Limb (tissue), 2 donors: ENCODE results near the gene SLC49A3.

ENCODE experiments used
- DNase-seq, 2 donors: peaks; one replicate each; pipeline ENCODE4 v3.0.0-alpha.2; 2016; ENCODE audit errors: extremely low spot score in 2 of 2

Gene SLC49A3

DNA sequence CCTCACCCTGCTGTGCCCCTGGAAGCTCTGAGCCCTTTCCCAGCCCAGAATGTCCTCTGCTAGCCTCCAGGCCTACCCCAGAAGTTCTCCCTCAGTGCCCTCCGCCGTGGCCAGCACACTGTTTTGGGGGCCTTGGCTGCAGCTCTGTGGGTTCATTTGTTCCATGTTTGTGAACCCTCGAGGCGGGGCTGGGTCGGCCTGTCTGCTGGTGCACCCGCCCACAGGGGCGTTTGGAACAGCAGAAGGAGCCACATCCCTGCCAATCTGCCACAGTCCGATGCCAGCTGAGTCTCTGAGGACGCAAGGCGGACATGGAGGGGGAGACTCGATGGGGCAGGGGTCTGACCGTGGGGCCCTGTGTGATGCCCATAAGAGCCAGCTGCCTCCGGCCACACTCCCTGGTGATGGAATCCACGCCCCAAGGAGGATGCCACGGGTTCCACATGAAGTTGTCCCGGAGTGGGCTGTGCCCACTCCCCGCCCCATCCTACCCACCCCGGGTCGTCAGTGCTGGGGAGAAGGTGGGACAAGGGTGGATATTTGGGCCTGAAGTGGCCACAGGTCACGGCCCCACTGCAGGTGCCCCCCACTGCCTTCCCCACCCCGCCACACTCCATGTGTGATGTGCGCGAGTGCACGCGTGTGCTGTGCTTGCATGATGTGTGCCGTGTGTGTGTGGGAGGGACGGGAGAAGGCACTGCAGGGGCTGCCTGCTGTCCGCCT, 22.0 kb downstream of the SLC49A3 start:
- DNase-seq = no peak

DNA sequence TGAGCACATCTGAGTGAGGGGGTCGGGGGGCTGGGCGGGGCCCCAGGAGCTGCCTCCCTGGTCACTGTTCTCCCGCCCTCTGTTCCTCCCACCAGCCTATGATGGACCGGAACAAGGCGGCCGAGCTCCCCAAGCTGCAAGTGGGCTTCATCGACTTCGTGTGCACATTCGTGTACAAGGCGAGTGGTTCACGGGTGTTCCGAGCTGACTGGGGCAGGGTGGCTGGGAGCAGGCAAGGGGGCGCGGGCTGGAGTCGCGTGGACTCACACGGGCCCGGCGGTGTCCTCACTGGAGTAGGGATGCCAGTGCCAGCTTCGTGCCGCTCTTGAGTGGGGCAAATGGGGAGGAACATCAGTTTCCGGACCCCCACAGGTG, 22.5 kb downstream of the SLC49A3 start:
- DNase-seq = no peak

DNA sequence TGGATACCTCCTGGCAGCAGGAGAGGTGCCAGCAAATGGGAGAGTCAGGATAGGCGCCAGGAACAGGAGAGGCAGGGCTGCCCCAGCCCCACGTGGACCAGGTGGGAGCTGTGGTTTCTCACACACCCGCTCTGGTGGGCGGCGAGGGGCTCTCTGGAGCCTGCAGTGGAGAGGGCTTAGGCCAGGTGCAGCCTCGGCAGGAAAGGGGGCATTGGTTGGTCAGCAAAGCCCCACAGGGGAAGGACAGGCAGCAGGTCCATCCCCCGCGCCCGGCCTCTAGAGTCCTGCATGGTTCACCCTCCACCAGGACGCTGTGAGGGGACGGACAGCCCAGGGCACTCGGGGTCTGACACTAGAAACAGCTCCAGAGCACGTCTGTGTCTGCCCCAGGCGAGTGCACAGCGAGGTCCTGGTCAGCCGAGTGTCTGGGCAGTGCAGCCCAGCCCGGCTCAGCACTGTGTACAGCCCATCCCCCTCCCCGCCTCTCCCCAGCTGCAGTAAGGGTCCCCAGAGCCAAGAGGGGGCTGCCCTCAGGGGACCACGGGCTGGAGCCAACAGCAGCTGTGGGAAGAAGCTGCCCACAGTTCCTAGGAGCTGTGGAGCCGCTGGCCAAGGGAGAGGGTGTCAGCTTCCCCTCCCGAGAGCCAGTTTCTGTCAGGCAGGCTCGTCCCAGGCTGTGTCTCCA, 23.1 kb downstream of the SLC49A3 start:
- no peak for DNase-seq

DNA sequence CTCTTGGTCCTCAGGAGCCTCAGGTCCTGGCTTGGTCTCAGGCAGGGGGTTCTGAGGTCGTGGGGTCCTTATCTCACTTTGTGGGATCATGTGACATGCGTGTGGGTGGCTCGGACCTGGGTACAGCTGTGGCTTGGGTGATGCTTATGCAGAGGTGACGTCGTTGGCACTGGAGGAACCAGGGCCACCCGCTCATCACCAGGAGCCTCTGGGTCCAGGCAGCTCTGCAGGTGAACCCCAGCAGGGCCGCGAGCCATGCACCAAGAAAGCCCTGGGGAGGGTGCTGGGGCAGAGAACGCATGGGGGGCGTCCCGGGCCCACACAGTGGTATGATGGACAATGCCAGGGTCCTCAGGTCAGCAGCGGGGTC, 23.6 kb downstream of the SLC49A3 start:
- DNase-seq = peak in 1 of 2 donors; percentile 27

DNA sequence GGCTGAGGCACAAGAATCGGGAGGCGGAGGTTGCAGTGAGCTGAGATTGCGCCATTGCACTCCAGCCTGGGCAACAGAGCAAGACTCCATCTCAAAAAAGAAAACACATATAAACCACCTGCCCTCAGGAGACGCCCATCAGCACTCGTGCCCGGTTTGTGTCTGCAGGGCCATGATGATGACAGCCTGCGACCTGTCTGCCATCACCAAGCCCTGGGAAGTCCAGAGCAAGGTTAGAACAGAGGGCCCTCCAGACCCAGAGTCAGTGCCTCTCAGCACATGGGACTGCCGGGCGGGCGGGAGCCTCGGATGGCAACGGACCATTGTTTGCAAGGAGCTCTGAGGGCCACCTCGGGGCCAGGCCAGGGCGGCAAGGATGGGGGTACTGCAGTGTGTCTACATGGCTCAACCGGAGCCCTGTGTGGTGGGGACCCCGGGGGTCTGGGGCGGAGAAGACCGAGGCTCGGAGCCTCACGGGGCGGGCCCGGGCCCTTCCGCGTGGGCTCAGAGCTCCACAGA, 24.2 kb downstream of the SLC49A3 start:
- DNase-seq = peak in 1 of 2 donors; percentile 27

DNA sequence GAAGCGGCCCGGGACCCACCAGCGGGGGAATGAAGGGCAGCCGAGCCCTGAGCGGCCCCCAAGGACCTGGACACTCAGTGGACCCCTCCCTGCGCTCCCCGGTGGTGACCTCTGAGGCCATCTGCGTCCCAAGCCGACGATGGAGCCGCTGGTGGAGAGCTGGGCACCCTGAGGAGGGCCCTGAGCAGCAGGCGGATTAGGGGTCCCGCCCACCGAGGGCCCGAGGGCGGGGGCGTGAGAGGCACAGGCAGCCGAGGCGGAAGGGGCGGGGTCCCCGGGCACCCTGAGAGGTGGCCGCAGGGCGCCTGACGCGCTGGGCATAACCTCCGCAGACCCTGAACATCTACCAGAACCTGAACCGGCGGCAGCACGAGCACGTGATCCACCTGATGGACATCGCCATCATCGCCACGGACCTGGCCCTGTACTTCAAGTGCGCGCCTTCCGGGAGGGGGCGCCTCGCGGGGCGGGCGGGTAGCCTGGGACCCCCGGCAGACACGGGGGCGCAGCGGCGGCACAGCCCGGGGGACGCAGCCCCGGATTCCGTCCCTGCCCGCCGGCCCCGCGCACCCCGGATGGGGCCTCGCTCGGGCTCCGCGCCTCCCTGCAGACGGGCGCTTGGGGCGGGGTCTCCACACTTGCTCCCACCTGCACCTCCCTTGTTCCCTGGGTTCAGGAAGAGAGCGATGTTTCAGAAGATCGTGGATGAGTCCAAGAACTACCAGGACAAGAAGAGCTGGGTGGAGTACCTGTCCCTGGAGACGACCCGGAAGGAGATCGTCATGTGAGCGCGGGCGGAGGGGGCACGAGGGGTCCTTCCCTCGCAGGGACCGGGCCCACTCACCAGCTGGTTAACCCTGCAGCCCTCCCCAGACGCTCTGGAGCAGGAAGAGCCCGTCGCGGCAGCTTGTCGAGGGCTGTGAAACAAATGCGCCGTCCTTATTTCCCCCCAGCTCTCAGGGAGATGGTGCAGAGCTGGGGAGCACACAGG, 25.2 kb downstream of the SLC49A3 start:
- peak in 1 of 2 donors; percentile 78 for DNase-seq

DNA sequence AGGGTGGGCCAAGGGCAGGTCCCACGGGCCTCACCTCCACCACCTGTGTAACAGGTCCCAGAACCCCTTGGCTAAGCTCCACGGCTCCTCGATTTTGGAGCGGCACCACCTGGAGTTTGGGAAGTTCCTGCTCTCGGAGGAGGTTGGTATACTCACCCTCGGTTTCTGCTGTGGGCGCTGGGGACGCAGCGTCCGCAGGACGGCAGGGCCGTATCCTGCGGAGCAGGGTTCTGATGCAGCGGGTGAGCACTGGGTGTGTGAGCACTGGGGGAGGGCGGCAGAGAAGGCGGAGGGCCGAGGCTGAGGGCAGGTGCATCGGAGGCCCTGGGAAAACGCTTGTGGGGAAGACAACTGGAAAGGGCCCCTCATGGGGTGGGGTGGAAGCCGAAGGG, 25.9 kb downstream of the SLC49A3 start:
- peak in 1 of 2 donors; percentile 32 for DNase-seq

DNA sequence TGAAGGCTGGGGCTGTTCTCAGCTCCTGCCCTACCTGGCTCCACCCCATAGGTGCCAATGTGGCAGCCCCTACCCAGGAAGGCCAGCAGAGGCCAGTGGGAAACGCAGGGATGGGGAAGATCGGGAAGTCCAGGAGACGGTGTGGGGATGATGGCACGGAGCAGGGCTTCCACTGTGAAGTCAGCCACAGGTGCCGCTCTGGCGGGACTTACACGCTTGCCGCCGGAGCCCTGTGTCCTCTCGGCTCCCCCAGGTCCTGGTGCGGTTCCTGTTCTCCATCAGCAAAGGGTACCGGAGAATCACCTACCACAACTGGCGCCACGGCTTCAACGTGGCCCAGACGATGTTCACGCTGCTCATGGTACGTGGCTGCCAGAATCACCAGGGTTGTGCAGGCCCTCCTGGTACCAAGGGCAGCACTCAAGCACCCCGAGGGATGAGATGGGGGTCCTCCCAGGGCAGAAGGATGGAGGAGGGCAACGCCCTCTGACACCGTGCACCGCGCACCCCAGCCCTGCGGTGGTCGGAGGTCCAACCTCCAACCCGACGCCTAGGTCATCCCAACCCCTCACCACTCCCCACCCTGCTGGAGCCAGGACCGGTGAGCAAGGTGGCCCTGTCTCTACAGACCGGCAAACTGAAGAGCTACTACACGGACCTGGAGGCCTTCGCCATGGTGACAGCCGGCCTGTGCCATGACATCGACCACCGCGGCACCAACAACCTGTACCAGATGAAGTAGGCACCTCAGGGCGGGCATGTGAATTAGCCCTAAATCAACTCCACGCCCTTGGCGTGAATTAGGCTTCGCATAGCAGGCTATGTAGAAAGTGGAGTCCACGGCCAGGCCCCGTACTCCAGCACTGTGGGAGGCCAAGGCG, 26.8 kb downstream of the SLC49A3 start:
- DNase-seq = peak in 1 of 2 donors; percentile 19

DNA sequence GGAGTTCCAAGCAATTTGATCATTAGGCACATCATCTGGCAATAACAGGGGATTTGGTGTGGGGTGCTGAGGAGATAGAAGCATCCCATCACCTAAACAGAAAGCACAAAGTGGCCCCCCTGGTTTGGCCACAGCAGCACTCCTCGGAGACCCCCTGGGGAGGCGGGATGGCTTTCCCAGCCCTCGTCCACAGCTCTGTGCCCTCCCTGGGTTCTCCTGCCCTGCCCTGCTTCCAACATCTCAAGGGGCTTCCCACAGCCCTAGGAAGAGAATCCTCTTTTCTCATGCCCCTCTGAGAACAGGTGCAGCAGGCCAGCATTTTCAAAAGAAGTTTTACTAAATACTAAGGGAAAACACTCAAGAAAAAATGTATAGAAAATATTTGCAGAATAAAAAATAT, 27.7 kb downstream of the SLC49A3 start:
- DNase-seq = peak in 1 of 2 donors; percentile 21

DNA sequence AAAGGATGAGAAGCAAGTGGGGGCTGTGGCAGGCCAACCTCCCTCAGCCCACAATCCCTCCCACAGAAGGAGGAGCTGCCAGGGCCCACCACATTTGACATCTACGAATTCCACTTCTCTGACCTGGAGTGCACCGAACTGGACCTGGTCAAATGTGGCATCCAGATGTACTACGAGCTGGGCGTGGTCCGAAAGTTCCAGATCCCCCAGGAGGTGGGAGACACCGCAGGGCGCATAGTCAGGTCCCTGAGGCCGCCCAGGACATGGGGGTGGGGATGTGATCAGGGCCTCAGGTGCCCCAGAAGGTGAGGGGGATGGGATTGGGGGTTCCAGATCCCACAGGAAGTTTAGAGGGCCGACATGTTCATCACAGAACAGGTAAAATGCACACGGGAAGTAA, 28.6 kb downstream of the SLC49A3 start:
- DNase-seq = peak in 1 of 2 donors; percentile 12

DNA sequence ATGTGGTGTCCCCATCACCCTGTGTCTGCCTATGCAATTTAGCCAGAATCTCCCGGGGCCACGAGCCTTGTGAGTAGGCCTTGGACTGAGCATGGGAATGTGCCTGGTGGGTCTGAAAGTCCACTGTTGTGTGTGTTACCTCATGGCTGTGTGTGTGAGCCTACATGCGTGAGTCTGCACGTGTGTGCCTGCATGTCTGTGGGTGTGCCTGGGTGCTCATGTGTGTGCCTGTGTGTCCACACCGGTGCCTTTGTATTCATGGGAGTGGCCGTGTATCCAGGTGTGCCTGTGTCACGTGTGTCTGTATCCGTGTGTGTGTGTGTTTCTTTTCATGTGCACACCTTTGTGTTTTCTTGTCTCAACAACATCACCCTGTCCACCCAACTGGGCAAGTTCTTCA, 29.1 kb downstream of the SLC49A3 start:
- peak in 1 of 2 donors; percentile 15 for DNase-seq

DNA sequence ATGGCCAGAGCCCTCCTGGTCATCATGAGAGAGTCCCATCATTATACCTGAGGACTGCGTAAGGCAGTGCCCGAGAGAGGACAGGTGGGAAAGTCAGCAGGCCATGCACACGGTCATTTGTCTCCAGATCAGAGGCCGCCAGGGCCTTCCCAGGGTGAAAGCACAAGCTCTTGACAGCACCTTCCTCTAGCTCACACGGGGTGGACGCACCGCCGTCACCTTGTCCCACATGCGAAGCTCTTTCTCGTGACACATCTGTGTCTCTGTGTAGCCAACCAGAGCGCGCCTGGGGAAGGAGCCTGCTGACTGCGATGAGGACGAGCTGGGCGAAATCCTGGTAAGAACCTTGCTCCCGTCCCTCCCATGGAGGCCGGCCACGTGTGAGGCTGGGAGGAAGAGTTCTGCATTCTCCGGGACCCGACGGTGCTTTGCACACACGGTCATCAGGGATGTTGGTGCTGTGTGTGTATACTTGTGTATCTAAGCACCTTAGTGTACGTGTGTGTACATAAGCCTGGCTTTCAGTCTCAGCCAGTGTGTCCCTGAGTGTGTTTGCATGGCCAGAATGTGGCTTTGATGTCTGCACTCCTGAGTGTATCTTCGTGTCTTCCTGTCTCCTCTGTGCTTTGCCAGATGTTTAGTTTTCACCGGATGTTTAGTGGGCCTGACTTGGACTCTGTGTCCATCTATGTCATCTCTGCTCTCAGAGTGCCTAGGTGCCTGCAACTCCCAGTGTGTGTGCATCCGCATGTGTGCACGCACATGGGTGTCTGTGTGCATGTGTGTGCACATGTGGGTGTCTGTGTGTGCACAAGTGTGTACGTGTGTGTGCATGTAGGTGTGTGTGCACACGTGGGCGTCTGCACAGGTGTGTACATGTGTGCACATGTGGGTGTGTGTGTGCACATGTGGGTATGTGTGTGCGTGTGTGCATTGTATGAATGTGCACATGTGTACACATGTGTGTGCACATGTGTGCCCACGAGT, 30.0 kb downstream of the SLC49A3 start:
- peak in 1 of 2 donors; percentile 29 for DNase-seq

DNA sequence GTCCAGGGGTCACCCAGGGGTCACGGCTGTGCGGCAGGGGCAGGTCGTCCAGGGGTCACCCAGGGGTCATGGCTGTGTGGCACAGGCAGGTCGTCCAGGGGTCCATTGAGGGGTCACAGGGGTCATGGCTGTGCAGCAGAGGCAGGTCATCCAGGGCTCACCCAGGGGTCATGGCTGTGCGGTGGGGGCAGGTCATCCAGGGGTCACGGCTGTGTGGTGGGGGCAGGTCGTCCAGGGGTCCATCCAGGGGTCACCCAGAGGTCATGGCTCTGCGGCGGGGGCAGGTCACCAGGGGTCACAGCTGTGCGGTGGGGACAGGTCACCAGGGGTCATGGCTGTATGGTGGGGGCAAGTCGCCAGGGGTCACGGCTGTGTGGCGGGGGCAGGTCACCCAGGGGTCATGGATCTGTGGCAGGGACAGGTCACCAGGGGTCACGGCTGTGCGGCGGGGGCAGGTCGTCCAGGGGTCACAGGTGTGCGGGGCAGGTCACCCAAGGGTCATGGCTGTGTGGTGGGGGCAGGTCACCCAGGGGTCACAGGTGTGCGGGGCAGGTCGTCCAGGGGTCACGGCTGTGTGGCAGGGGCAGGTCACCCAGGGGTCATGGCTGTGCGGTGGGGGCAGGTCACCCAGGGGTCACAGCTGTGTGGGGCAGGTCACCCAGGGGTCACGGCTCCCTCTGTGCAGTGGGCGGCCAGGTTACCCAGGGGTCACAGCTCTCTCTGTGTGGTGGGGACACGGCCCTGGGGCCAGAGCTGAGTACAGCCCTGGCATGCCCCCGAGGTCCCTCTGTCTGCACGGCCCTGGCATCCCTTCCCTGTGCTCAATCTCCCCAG, 30.9 kb downstream of the SLC49A3 start:
- peak in 1 of 2 donors; percentile 59 for DNase-seq

DNA sequence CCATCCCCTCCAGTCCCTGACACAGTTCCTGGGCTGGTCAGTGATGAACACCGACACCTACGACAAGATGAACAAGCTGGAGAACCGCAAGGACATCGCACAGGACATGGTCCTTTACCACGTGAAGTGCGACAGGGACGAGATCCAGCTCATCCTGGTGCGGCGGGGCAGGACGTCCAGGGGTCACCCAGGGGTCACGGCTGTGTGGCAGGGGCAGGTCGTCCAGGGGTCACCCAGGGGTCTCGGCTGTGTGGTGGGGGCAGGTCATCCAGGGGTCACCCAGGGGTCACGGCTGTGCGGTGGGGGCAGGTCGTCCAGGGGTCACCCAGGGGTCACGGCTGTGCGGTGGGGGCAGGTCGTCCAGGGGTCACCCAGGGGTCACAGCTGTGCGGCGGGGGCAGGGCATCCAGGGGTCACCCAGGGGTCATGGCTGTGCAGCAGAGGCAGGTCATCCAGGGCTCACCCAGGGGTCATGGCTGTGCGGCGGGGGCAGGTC, 31.6 kb downstream of the SLC49A3 start:
- DNase-seq = peak in 1 of 2 donors; percentile 40

DNA sequence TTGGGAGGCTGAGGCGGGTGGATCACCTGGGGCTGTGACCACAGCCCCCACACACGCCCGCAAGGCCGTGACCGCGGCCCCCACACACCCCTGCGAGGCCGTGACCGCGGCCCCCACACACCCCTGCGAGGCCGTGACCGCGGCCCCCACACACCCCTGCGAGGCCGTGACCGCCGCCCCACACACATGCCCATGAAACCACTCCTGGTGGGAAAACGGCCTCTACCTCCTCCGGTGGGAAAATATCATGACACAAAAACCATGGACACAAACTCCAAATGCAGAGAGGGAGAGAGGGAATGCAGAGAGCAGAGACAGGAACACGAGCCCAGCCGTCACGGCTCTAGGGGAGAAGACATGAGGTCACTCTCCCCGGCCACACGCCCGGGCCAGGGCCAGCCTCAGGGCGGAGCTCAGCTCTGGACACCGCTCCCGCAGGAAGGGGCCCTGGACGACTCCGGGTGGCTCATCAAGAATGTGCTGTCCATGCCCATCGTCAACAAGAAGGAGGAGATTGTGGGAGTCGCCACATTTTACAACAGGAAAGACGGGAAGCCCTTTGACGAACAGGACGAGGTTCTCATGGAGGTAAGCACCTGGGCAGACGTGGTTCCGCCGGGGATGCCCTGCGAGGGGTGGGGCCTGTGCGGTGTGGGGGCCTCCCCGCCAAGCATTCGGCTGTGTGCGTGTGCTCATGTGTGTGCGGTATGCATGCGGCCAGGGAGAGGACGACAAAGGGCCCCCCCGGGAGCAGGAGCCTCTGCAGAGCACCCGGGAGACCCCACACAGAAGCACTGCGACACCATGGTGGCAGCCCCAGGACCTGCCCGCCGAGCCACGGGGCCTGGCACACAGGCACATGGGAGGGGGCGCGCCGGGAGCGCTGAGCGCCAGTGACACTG, 32.3 kb downstream of the SLC49A3 start:
- peak in 1 of 2 donors; percentile 34 for DNase-seq

DNA sequence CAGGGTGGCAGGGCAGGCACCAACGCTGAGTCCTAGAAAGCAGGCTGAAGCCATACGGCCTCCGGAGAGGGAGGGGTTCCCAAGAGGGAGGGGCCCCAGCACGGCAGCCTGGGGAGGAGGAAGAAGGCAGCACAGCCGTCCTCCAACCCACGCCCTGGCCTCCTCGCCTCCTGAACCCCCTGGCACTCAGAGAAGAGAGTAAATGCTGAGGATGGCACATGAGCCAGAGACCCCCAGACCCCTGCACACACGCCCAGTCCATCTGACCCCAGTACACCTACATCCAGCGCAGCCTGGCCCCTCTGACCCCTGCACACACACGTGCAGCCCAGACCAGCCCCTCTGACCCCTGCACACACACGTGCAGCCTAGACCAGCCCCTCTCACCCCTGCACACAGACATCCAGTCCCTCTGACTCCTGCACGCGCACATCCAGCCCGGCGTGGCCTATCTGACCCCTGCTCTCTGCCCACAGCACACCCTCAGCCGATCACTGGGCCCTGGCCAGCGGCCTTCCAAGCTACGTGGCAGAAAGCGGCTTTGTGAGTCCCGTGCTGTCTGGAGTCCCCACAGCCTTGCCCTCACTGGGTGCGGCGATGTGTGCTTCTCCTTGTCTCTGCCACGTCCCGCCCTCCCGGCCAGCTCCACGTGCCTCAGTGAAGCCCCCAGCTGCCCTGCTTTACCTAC, 33.3 kb downstream of the SLC49A3 start:
- no peak for DNase-seq
